ENCODE data around the gene ACTL6B. TPM values are rescaled to one million over a fixed set of nuclear protein-coding genes. Genes with fewer than 3 reads are reported as not detected.

The ACTL6B gene
- total and polyA plus RNA-seq, 2 of the 13 experiments (the other 11 are each of a cell fraction or from before 2014, with no cell fraction given) = not detected

GRCh38 chr7:100612730-100613390, 43.4 kb downstream of the ACTL6B start (continued):
- TF ChIP-seq ZFP91 (CRISPR knock-in tag; IDR thresholded peaks at IDR 0.05; ENCODE audit: borderline replicate concordance) (peak; percentile 28; the same call in 1 of the 2 replicates), HOXA5 (CRISPR knock-in tag; IDR thresholded peaks at IDR 0.05) (no peak), ZNF317 (CRISPR knock-in tag; IDR thresholded peaks at IDR 0.05) (peak; percentile 60; the same call in 1 of the 2 replicates), HINFP (CRISPR knock-in tag; IDR thresholded peaks at IDR 0.05; ENCODE audit: low read depth) (no peak), MTERF4 (CRISPR knock-in tag; IDR thresholded peaks at IDR 0.05) (0 out of 2 replicates have a peak, but pooled peaks have one; percentile 71), CREB1 (IDR thresholded peaks at IDR 0.05) (no peak), CREB1 (CRISPR knock-in tag; IDR thresholded peaks at IDR 0.05) (no peak), HNRNPH1 (optimal IDR thresholded peaks at IDR 0.05; ENCODE audit: low read depth, low read length) (no peak), REXO4 (CRISPR knock-in tag; IDR thresholded peaks at IDR 0.05; ENCODE audit: borderline replicate concordance) (no peak), PTBP1 (IDR thresholded peaks at IDR 0.05; ENCODE audit: low read depth, low read length, poor library complexity, severe bottlenecking) (no peak), SATB2 (CRISPR knock-in tag; IDR thresholded peaks at IDR 0.05) (no peak), AKNA (CRISPR knock-in tag; IDR thresholded peaks at IDR 0.05; ENCODE audit: borderline replicate concordance) (no peak), ZBTB46 (CRISPR knock-in tag; IDR thresholded peaks at IDR 0.05; ENCODE audit: borderline replicate concordance) (no peak), PCBP1 (IDR thresholded peaks at IDR 0.05; ENCODE audit: borderline replicate concordance, low read depth, low read length) (0 out of 2 replicates have a peak, but pooled peaks have one; percentile 6), NFKB2 (CRISPR knock-in tag; IDR thresholded peaks at IDR 0.05; ENCODE audit: borderline replicate concordance) (no peak), ZNF552 (CRISPR knock-in tag; IDR thresholded peaks at IDR 0.05; ENCODE audit: borderline replicate concordance) (no peak)
